WTC11 (cell line): ENCODE measurements around the gene PROZ. TPM values are rescaled to one million over a fixed set of nuclear protein-coding genes. Genes with fewer than 3 reads are reported as not detected.

Source experiments
- ATAC-seq: fragments of 200-7000 bp; cut with Tn5 transposase; 2 replicates; pipeline ENCODE4 v1.10.0; 2021; ENCODE audit warnings: mild to moderate bottlenecking, moderate library complexity
- CTCF ChIA-PET: fragments of 300-600 bp; sonication (Branson Sonifier 250); formaldehyde crosslinking; loops from one replicate; lab custom pipeline; 2021; ENCODE audit warnings: antibody characterized with exemption; lab: Charles Lee
- POLR2A ChIA-PET: fragments of 350-600 bp; sonication (Branson Sonifier 250); formaldehyde crosslinking; loops from one replicate; lab custom pipeline; 2021; ENCODE audit warnings: antibody characterized with exemption; lab: Charles Lee
- DNase-seq: peaks from one replicate; pipeline ENCODE4 v3.0.0; 2021; ENCODE audit warnings: low spot score
- H3K27ac Mint-ChIP-seq: 2 replicates; pipeline ENCODE4 v1.8.0; 2021; ENCODE audit warnings: mixed read lengths
- H3K27me3 Mint-ChIP-seq: 2 replicates; pipeline ENCODE4 v1.8.0; 2021; ENCODE audit warnings: low read depth, mild to moderate bottlenecking, moderate library complexity, mixed read lengths
- H3K36me3 Mint-ChIP-seq: 2 replicates; pipeline ENCODE4 v1.8.0; 2021; ENCODE audit warnings: mixed read lengths
- H3K4me1 Mint-ChIP-seq: 2 replicates; pipeline ENCODE4 v1.8.0; 2022; ENCODE audit warnings: mixed read lengths
- H3K4me3 Mint-ChIP-seq: 2 replicates; pipeline ENCODE4 v1.8.0; 2021; ENCODE audit warnings: mild to moderate bottlenecking, moderate library complexity, mixed read lengths
- H3K9me3 Mint-ChIP-seq: 2 replicates; pipeline ENCODE4 v1.8.0; 2021; ENCODE audit warnings: mixed read lengths
- CREB1 ChIP-seq: sonication (generic); formaldehyde crosslinking; IDR thresholded peaks from 2 replicates; pipeline ENCODE4 v1.8.0; 2023; ENCODE audit warnings: mild to moderate bottlenecking, missing genetic modification reagents
- CREM ChIP-seq: sonication (generic); formaldehyde crosslinking; IDR thresholded peaks from 2 replicates; pipeline ENCODE4 v1.8.1; 2022; ENCODE audit warnings: mild to moderate bottlenecking, missing genetic modification reagents, moderate library complexity
- CTCF ChIP-seq: fragments of 200-600 bp; IDR thresholded peaks from 2 replicates; pipeline ENCODE4 v1.8.0; 2022; ENCODE audit warnings: antibody characterized with exemption
- EMX1 ChIP-seq: fragments of 250-450 bp; sonication (Bioruptor Pico); IDR thresholded peaks from 2 replicates; pipeline ENCODE4 v1.8.0; 2021; ENCODE audit warnings: mild to moderate bottlenecking
- GRHL2 ChIP-seq: fragments of 250-450 bp; sonication (Bioruptor Pico); IDR thresholded peaks from 2 replicates; pipeline ENCODE4 v1.8.0; 2022; ENCODE audit warnings: mild to moderate bottlenecking, moderate library complexity; ENCODE audit not compliant: insufficient replicate concordance, severe bottlenecking
- GTF2I ChIP-seq: fragments of 250-450 bp; sonication (Bioruptor Pico); conservative IDR thresholded peaks from 2 replicates; pipeline ENCODE4 v1.4.0; 2021; ENCODE audit warnings: mild to moderate bottlenecking
- JAZF1 ChIP-seq: fragments of 250-450 bp; sonication (Bioruptor Pico); IDR thresholded peaks from 2 replicates; pipeline ENCODE4 v1.9.0; 2021; ENCODE audit warnings: moderate library complexity, mild to moderate bottlenecking, inconsistent platforms
- JUN ChIP-seq: sonication (generic); formaldehyde crosslinking; IDR thresholded peaks from 2 replicates; pipeline ENCODE4 v1.8.0; 2023; ENCODE audit warnings: mild to moderate bottlenecking, missing genetic modification reagents
- MAX ChIP-seq: sonication (generic); formaldehyde crosslinking; IDR thresholded peaks from 2 replicates; pipeline ENCODE4 v1.8.0; 2022; ENCODE audit warnings: mild to moderate bottlenecking, missing genetic modification reagents
- NR3C1 ChIP-seq: sonication (generic); formaldehyde crosslinking; conservative IDR thresholded peaks from 2 replicates; pipeline ENCODE4 v1.8.1; 2023; ENCODE audit warnings: low read depth, mild to moderate bottlenecking, missing genetic modification reagents
- SOX15 ChIP-seq: fragments of 250-450 bp; sonication (Bioruptor Pico); IDR thresholded peaks from 2 replicates; pipeline ENCODE4 v1.9.0; 2021; ENCODE audit warnings: mild to moderate bottlenecking
- SP1 ChIP-seq: sonication (generic); formaldehyde crosslinking; conservative IDR thresholded peaks from 2 replicates; pipeline ENCODE4 v1.8.1; 2022; ENCODE audit warnings: missing genetic modification reagents
- USF2 ChIP-seq: sonication (generic); formaldehyde crosslinking; IDR thresholded peaks from 2 replicates; pipeline ENCODE4 v1.8.1; 2023; ENCODE audit warnings: mild to moderate bottlenecking, missing genetic modification reagents, moderate library complexity
- ZNF138 ChIP-seq: sonication (generic); formaldehyde crosslinking; conservative IDR thresholded peaks from 2 replicates; pipeline ENCODE4 v1.8.1; 2022; ENCODE audit warnings: mild to moderate bottlenecking, moderate library complexity, missing genetic modification reagents
- total RNA-seq: library from RNA; stranded (reverse); gene quantifications from 3 replicates; pipeline ENCODE4 v1.2.3, GENCODE V29; 2021
- TF ChIP-seq, protein P1 (sequence below): sonication (generic); formaldehyde crosslinking; IDR thresholded peaks from 2 replicates; pipeline ENCODE4 v1.8.1; 2023; ENCODE audit warnings: mild to moderate bottlenecking, missing genetic modification reagents, borderline replicate concordance
- TF ChIP-seq, protein P2 (sequence below): sonication (generic); formaldehyde crosslinking; IDR thresholded peaks from 2 replicates; pipeline ENCODE4 v1.8.1; 2023; ENCODE audit warnings: mild to moderate bottlenecking, missing genetic modification reagents, moderate library complexity

Gene PROZ
- total RNA-seq, 1 experiment from 2014 or later, result not detected

GRCh38 chr13:113142876-113143275, 15.6 kb upstream of the PROZ start:
- no peak overlapping the region for H3K4me3 Mint-ChIP-seq
- no peak for ATAC-seq
- no peak for TF ChIP-seq NR3C1 (CRISPR knock-in tag)
- TF ChIP-seq, all 79 proteins: peak for 0
- CTCF ChIA-PET, result interaction anchor here (0.7 kb wide), 3 partner anchors 8 to 94 kb away, joined by 3 to 6 read pairs (median 4); no protein-coding TSS in a partner anchor
- DNase-seq, result no peak
- H3K36me3 Mint-ChIP-seq, result no peaks in the 10 kb centered on the region
- no peaks in the 10 kb centered on the region for H3K27me3 Mint-ChIP-seq
- no peaks in the 10 kb centered on the region for H3K9me3 Mint-ChIP-seq
- POLR2A ChIA-PET, result no interaction called here
- no peak overlapping the region for H3K27ac Mint-ChIP-seq
- H3K4me1 Mint-ChIP-seq, result peaks cover 2% of the 10 kb centered on the region

DNA sequence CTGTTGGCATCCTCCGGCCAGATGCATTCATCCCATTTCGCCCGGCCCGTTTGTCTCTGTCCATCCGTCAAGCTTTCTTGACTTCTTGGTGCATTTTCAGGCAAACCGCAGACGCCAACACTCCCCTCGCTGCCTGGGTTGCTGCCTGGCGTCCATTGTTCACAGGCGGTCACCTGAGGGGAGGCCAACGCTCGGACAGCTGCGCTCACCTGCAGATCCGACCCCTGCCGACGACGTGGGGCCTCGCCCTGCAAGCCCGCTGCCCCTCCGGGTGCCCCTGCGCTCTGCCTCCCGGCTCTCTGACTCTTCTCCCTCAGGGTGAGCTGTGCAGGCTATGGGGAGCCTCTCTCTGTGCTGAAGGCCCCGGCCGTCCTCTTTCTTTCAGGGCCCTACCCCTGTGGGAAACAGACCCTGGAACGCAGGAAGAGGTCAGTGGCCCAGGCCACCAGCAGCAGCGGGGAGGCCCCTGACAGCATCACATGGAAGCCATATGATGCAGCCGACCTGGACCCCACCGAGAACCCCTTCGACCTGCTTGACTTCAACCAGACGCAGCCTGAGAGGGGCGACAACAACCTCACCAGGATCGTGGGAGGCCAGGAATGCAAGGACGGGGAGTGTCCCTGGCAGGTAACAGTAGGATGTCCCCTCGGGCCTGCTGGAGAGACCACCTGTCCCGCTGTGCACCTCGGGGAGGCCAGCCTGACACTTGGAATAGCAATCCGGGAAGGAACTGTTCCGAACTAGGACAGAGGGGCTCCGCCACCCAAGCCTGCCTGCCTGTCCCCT, 14.8 kb upstream of the PROZ start:
- H3K4me3 Mint-ChIP-seq, result no peak overlapping the region
- no peak for DNase-seq

More for the DNA sequence above, 14.8 kb upstream of the PROZ start:
- ATAC-seq, result no peak
- Mint-ChIP-seq H3K27ac (no peak overlapping the region), H3K27me3 (no peaks in the 10 kb centered on the region), H3K9me3 (no peaks in the 10 kb centered on the region), H3K36me3 (no peaks in the 10 kb centered on the region)
- POLR2A ChIA-PET, result no interaction called here
- TF ChIP-seq SOX15 (CRISPR knock-in tag) (no peak), GRHL2 (CRISPR knock-in tag) (no peak), GTF2I (CRISPR knock-in tag) (no peak), JUN (CRISPR knock-in tag) (no peak), EMX1 (CRISPR knock-in tag) (no peak), CREM (CRISPR knock-in tag) (no peak), JAZF1 (CRISPR knock-in tag) (no peak), USF2 (no peak), ZNF138 (no peak), SP1 (CRISPR knock-in tag) (no peak), CREB1 (no peak), CTCF (no peak), MAX (CRISPR knock-in tag) (no peak)
- TF ChIP-seq, protein P1, sequence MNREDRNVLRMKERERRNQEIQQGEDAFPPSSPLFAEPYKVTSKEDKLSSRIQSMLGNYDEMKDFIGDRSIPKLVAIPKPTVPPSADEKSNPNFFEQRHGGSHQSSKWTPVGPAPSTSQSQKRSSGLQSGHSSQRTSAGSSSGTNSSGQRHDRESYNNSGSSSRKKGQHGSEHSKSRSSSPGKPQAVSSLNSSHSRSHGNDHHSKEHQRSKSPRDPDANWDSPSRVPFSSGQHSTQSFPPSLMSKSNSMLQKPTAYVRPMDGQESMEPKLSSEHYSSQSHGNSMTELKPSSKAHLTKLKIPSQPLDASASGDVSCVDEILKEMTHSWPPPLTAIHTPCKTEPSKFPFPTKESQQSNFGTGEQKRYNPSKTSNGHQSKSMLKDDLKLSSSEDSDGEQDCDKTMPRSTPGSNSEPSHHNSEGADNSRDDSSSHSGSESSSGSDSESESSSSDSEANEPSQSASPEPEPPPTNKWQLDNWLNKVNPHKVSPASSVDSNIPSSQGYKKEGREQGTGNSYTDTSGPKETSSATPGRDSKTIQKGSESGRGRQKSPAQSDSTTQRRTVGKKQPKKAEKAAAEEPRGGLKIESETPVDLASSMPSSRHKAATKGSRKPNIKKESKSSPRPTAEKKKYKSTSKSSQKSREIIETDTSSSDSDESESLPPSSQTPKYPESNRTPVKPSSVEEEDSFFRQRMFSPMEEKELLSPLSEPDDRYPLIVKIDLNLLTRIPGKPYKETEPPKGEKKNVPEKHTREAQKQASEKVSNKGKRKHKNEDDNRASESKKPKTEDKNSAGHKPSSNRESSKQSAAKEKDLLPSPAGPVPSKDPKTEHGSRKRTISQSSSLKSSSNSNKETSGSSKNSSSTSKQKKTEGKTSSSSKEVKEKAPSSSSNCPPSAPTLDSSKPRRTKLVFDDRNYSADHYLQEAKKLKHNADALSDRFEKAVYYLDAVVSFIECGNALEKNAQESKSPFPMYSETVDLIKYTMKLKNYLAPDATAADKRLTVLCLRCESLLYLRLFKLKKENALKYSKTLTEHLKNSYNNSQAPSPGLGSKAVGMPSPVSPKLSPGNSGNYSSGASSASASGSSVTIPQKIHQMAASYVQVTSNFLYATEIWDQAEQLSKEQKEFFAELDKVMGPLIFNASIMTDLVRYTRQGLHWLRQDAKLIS (CRISPR knock-in tag), result no peak
- TF ChIP-seq, protein P2, sequence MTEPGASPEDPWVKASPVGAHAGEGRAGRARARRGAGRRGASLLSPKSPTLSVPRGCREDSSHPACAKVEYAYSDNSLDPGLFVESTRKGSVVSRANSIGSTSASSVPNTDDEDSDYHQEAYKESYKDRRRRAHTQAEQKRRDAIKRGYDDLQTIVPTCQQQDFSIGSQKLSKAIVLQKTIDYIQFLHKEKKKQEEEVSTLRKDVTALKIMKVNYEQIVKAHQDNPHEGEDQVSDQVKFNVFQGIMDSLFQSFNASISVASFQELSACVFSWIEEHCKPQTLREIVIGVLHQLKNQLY (CRISPR knock-in tag), result no peak
- TF ChIP-seq, all 79 proteins: peak for 0
- CTCF ChIA-PET, result interaction anchor here (0.7 kb wide), 3 partner anchors 9 to 93 kb away, joined by 3 to 6 read pairs (median 4); no protein-coding TSS in a partner anchor
- no peaks in the 10 kb centered on the region for H3K4me1 Mint-ChIP-seq
